Measurements from ENCODE around the gene ZNF429. TPM values are rescaled to one million over a fixed set of nuclear protein-coding genes. Genes with fewer than 3 reads are reported as not detected.
A peak's percentile ranks its signal among the peaks of the same experiment; 100 is the strongest.
"Not testable (repeated sequence)": the region's sequence is repeated elsewhere in the genome, so short reads cannot be mapped to it uniquely, and the experiment has no call there.

ZNF429 gene
- polyA plus RNA-seq, 3 donors from 2014 or later: 13.1 to 26.4 (median 17.0) TPM

DNA sequence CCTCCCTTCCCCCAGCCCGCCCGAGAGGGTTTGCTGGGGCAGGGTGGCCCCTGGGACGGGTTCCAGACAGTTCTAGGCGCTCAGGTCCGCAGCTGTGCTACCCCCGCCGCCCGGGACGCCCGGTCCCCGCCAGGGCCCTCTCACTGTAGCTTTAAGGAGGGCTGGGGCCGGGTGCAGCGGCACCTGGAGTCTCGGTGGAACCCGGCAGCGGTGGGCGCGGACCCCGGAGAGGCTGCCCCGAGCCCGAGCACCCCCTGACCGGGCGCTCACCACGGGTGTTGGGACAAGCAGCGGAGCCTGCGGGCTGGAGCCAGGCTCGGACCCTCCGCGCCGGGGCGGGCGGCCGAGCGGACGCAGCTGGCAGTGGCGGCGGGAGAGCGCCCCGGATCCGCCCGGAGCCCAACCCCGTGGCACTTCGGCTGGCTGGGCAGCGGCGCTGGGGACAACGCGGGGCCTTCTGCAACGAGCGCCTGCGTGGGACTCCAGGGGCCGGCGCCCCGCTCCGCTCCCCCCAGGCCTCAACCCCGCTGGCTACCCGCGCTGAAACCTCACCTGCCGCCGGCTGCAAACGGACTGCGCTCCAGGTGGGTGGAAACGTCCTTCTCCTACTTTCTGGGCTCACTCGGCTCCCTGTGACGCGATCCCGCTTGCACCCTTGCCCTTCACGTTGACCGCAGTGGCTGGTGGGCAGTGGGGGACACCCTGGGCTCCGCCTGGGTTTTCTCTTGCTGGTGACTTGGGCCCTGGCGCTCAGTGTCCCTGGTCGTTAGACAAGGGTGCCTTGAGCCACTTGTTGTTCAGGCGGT lies 81.1 kb downstream of the ZNF429 start:
- Mint-ChIP-seq H3K4me3 (peak overlapping the region; percentile 41 to 88 (median 75)), H3K9me3 (peaks cover 0 to 29% (median 6%) of the 10 kb centered on the region in 6 donors), H3K27me3 (ENCODE audit: low read depth in 3 of 3) (peaks cover 7 to 9% (median 8%) of the 10 kb centered on the region in 3 donors), H3K4me1 (peaks cover 6 to 12% of the 10 kb centered on the region in 2 donors), H3K27ac (peak overlapping the region in 1 of 6 donors; percentile 31), H3K36me3 (peaks cover 0 to 3% (median 0%) of the 10 kb centered on the region in 3 donors)
- DNase-seq: peak in 1 of 3 donors; percentile 17

DNA sequence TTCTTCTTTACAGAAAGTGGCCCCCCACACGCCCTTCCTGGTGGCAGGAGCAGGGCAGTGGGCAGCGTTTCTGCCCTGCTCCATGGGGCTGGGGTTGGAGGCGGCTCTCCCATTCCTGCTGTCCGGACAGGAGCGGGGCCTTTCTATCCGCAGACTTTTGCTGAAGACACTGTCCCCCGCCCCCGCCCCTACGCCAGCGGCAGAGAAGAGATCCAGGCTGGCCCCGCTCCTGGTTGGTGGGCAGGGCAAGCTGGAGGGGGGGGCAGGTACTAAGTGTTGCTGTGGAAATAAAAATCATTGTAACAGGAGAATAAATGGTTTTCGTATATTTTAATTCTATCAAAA lies 81.7 kb downstream of the ZNF429 start:
- Mint-ChIP-seq H3K4me1 (peaks cover 6 to 12% of the 10 kb centered on the region in 2 donors), H3K27me3 (ENCODE audit: low read depth in 3 of 3) (peaks cover 6 to 9% (median 7%) of the 10 kb centered on the region in 3 donors), H3K36me3 (peaks cover 0 to 3% (median 0%) of the 10 kb centered on the region in 3 donors), H3K27ac (peak overlapping the region in 1 of 6 donors; percentile 31), H3K4me3 (peak overlapping the region; percentile 41 to 88 (median 75)), H3K9me3 (peaks cover 0 to 27% (median 6%) of the 10 kb centered on the region in 6 donors)
- DNase-seq: no peak

DNA sequence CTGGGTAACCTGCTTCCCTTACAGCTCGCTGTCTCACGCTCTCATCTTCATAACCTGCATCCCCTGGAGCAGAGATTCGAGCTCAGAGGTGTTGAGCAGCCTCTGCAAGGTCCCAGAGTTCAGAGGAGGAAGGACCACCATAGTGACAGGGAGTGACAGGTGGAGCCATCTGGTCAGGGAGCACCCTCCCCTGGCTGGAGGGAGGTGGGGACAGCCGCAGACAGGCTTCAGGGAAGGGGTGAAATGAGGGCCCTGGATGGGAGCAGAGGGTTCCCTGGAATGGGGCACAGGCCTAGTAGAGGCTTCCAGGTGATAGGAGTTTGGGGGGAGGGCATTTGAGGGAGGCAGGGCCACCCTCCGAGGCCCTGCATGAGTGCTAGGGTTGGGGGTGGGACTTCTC lies 82.1 kb downstream of the ZNF429 start:
- Mint-ChIP-seq H3K9me3 (peaks cover 0 to 25% (median 6%) of the 10 kb centered on the region in 6 donors), H3K4me1 (peaks cover 6 to 12% of the 10 kb centered on the region in 2 donors), H3K36me3 (peaks cover 0 to 3% (median 0%) of the 10 kb centered on the region in 3 donors), H3K27me3 (ENCODE audit: low read depth in 3 of 3) (peaks cover 6 to 9% (median 7%) of the 10 kb centered on the region in 3 donors), H3K4me3 (peak overlapping the region in 3 of 5 donors; percentile 35 to 88 (median 56)), H3K27ac (no peak overlapping the region)
- no peak for DNase-seq

DNA sequence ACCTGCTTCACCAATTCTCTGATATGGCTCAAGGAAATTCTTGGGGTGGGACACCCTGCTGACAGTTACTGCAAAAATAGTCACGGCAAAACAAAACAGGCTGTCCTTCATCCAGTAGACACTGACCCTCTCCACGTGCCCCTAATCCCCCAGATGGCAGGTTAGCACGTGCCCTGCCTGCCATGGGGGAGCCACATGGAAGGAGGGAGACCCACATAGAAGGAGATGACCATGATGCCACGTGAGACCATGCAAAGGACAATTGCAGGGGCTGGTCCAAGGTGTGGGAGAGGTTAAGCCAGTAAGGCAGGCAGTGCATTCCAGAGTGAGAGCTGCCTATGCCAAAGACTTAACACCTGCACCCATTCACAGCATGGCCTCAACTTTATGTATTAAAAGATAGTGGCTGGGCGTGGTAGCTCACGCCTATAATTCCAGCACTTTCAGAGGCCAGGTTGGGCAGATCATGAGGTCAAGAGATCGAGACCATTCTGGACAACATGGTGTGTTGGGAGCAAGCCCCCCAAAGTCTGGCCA lies 82.7 kb downstream of the ZNF429 start:
- H3K27ac Mint-ChIP-seq: no peak overlapping the region
- no peak for DNase-seq
- H3K4me3 Mint-ChIP-seq: peak overlapping the region in 3 of 5 donors; percentile 35 to 88 (median 56)
- peaks cover 6 to 9% (median 7%) of the 10 kb centered on the region in 3 donors for H3K27me3 Mint-ChIP-seq (ENCODE audit: low read depth in 3 of 3)
- peaks cover 0 to 22% (median 6%) of the 10 kb centered on the region in 6 donors for H3K9me3 Mint-ChIP-seq
- peaks cover 0 to 3% (median 0%) of the 10 kb centered on the region in 3 donors for H3K36me3 Mint-ChIP-seq
- peaks cover 6 to 12% of the 10 kb centered on the region in 2 donors for H3K4me1 Mint-ChIP-seq

- H3K27me3 Mint-ChIP-seq (ENCODE audit: low read depth in 3 of 3): peaks cover 0 to 7% (median 0%) of the 10 kb centered on the region in 3 donors
- no peak for DNase-seq
- no peaks in the 10 kb centered on the region for H3K36me3 Mint-ChIP-seq
- H3K4me1 Mint-ChIP-seq: peaks cover 3 to 4% of the 10 kb centered on the region in 2 donors
- H3K9me3 Mint-ChIP-seq: peaks cover 0 to 6% (median 0%) of the 10 kb centered on the region in 6 donors
- H3K4me3 Mint-ChIP-seq: no peak overlapping the region
- no peak overlapping the region for H3K27ac Mint-ChIP-seq
Measured at GRCh38 chr19:21590867-21591266, 85.5 kb downstream of the ZNF429 start.

- H3K4me1 Mint-ChIP-seq: no peaks in the 10 kb centered on the region
- no peaks in the 10 kb centered on the region for H3K36me3 Mint-ChIP-seq
- H3K4me3 Mint-ChIP-seq: no peak overlapping the region
- H3K9me3 Mint-ChIP-seq: peaks cover 0 to 6% (median 0%) of the 10 kb centered on the region in 6 donors
- peaks cover 0 to 5% (median 0%) of the 10 kb centered on the region in 3 donors for H3K27me3 Mint-ChIP-seq (ENCODE audit: low read depth in 3 of 3)
- DNase-seq: no peak
- H3K27ac Mint-ChIP-seq: no peak overlapping the region
Measured at GRCh38 chr19:21593008-21593481, 87.6 kb downstream of the ZNF429 start.

- H3K4me1 Mint-ChIP-seq: no peaks in the 10 kb centered on the region
- no peak overlapping the region for H3K27ac Mint-ChIP-seq
- H3K36me3 Mint-ChIP-seq: no peaks in the 10 kb centered on the region
- DNase-seq: no peak
- H3K9me3 Mint-ChIP-seq: peaks cover 0 to 6% (median 0%) of the 10 kb centered on the region in 6 donors
- H3K4me3 Mint-ChIP-seq: no peak overlapping the region
- peaks cover 0 to 3% (median 0%) of the 10 kb centered on the region in 3 donors for H3K27me3 Mint-ChIP-seq (ENCODE audit: low read depth in 3 of 3)
Measured at GRCh38 chr19:21593502-21593901, 88.1 kb downstream of the ZNF429 start.

DNA sequence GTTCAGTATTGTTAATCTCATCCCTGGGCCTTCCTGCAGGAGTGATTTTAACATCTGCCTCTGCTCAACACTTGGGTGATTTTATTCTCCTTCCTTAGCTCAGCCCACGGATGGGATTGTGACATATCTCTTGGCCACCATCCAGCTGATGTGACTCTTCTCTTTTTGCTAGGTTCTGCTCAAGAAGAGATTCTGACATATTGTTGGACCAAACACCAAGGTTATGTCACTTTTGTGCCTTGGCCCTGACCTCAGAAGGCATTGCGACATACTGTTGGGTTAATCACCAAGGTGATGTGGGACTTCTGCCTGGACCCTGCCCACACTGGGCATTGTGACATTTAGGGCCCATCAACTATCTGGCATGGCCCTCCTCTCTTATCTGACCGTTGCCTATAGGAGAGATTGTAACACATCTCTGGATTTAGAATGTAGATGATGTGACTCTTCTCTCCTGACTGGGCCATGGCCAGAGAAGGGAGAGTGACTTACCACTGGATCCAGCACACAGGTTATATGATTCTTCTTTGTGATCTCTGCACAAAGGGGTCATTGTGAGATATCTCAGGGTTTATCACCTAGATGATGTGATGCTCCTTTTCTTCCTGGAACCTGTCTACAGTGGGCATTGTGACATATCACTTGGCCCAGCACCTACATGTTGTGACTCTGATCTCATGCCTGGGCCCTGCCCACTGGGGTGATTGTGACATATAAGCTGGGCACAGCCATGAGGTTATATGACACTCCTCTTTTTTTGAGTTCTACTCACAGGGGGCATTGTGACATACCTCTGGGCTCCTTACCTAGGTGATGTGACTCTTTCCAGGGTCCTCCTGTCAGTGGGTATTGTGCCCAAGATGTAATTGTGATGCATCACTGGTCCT lies 88.8 kb downstream of the ZNF429 start:
- H3K4me3 Mint-ChIP-seq: no peak overlapping the region
- no peak overlapping the region for H3K27ac Mint-ChIP-seq
- peaks cover 0 to 5% (median 0%) of the 10 kb centered on the region in 6 donors for H3K9me3 Mint-ChIP-seq
- no peaks in the 10 kb centered on the region for H3K36me3 Mint-ChIP-seq
- H3K27me3 Mint-ChIP-seq (ENCODE audit: low read depth in 3 of 3): peaks cover 0 to 2% (median 2%) of the 10 kb centered on the region in 3 donors
- DNase-seq: no peak
- no peaks in the 10 kb centered on the region for H3K4me1 Mint-ChIP-seq

DNA sequence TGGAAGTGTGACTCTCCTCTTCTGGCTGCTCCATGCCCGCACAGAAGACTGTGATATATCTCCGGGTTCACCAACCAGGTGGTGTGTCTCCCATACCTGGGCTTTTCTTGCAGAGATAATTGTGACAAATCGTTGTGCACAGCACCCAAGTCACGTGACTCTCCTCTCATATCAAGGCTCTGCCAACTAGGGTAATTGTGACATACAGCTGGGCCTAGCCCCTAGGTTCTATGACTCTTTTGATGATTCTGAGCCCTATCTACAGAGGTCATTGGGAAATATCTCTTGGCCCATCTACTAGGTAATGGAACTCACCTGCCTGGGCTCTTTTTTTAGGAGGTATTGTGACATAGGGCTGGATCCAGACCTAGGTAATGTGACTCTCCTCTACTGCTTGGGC lies 89.8 kb downstream of the ZNF429 start:
- H3K9me3 Mint-ChIP-seq: peaks cover 0 to 5% (median 0%) of the 10 kb centered on the region in 6 donors
- no peak overlapping the region for H3K4me3 Mint-ChIP-seq
- peaks cover 0 to 4% (median 2%) of the 10 kb centered on the region in 3 donors for H3K27me3 Mint-ChIP-seq (ENCODE audit: low read depth in 3 of 3)
- no peaks in the 10 kb centered on the region for H3K4me1 Mint-ChIP-seq
- no peak overlapping the region for H3K27ac Mint-ChIP-seq
- no peaks in the 10 kb centered on the region for H3K36me3 Mint-ChIP-seq
- DNase-seq: no peak

DNA sequence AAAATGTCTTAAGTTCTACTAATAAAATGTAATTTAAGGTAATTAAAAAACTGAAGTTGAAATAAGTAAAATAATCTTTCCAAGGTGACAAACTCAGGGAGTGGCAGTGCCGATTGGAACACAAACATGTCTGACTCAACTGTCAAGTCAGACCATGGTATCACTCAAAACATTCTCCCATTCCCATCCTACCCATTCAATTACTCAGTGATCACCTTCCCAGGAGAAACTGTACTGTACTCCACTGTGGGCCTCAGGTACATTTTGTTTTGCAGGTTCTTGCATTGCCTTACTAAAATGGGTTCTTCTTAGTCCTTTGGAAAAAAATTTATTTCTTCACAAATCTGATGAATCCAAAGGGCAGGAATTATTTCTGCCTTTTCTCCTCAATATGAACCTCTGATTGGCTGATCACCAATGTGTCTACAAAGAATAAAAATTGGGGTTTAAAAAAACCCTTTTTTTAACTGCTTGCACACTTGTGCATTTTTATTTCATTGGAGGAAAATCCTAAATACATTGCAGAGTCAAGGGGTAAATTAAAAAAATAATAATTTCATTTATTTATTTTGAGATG lies 96.8 kb downstream of the ZNF429 start:
- Mint-ChIP-seq H3K27ac (no peak overlapping the region), H3K9me3 (no peaks in the 10 kb centered on the region), H3K4me1 (peaks cover 19 to 21% of the 10 kb centered on the region in 2 donors), H3K4me3 (no peak overlapping the region), H3K27me3 (ENCODE audit: low read depth in 3 of 3) (peaks cover 1 to 7% (median 2%) of the 10 kb centered on the region in 3 donors), H3K36me3 (peaks cover 0 to 3% (median 0%) of the 10 kb centered on the region in 3 donors)
- no peak for DNase-seq

GRCh38 chr19:21602659-21603430 lies 97.4 kb downstream of the ZNF429 start:
- not testable (repeated sequence) for H3K27me3 Mint-ChIP-seq (ENCODE audit: low read depth in 3 of 3); H3K9me3 Mint-ChIP-seq; H3K27ac Mint-ChIP-seq; H3K36me3 Mint-ChIP-seq; DNase-seq
- H3K4me3 Mint-ChIP-seq: peak overlapping the region in 3 of 5 donors; percentile 21 to 88 (median 30)
- peaks cover 19 to 21% of the 10 kb centered on the region in 2 donors for H3K4me1 Mint-ChIP-seq

DNA sequence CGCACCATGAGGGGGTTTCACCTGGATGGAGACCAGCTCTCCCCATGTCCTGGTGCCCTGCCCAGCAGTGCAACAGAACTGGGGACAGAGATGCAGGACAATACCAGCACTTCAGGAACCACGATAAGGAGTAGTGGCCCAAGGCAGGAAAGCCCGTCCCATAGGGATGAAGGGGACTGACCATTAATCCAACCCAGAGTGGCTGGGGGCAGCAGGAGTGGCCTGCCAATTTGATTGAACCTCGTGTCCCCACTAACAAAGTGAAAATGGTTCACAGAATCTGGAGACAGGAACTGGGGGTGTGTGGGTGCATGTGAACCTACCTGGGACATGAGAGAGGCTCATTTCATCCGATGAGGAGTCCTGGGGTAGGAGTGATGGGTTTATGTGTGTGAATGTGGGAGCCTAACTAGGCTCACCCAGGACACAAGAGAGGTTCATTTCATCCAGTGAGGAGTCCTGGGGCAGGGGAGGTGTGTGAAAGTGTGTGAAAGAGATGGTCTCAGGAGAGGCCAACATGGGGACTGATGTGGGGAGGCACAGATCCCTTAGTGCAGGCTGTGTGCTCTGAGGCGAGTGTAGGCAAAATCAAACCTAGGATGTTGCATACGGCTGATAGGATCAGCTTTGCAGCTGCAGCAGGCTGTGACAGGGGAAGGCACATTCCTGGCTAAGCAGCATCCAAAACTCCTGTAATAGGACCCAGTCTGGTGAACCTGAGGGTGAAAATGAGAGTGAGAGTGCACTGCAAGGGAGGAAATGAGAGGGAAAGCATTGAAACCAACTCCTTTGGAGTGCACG lies 98.2 kb downstream of the ZNF429 start:
- Mint-ChIP-seq H3K36me3 (peaks cover 0 to 3% (median 0%) of the 10 kb centered on the region in 3 donors), H3K27me3 (ENCODE audit: low read depth in 3 of 3) (peaks cover 1 to 7% (median 2%) of the 10 kb centered on the region in 3 donors), H3K9me3 (no peaks in the 10 kb centered on the region), H3K4me3 (peak overlapping the region; percentile 88 to 93 (median 90)), H3K27ac (peak overlapping the region; percentile 57 to 95 (median 82)), H3K4me1 (peaks cover 19 to 21% of the 10 kb centered on the region in 2 donors)
- DNase-seq: no peak

Data from immature natural killer cell (primary cell).